Heart left ventricle (tissue), 16 donors: ENCODE data around the gene ZNF362. TPM values are rescaled to one million over a fixed set of nuclear protein-coding genes. Genes with fewer than 3 reads are reported as not detected.
A peak's percentile ranks its signal among the peaks of the same experiment; 100 is the strongest.

ENCODE experiments used
- ATAC-seq, 4 donors: fragments of 200-7000 bp; cut with Tn5 transposase; one replicate each; pipeline ENCODE4 v1.9.1; 2020 to 2022; ENCODE audit warnings: moderate library complexity in 4 of 4, mild to moderate bottlenecking in 3 of 4, moderate number of reproducible peaks in 1 of 4
- DNase-seq, 5 donors: peaks; one replicate each; pipeline ENCODE4 v3.0.0-alpha.2; 2020
- H3K27ac ChIP-seq, 12 donors: fragments of 200-600 bp; sonication (generic) in 4 of 12; one replicate each; pipeline versions ENCODE4 v1.5.0 to v1.8.0; 2016 to 2022; ENCODE audit warnings: mild to moderate bottlenecking in 2 of 12
- H3K27me3 ChIP-seq, 9 donors: fragments of 200-600 bp; sonication (generic) in 2 of 9; one replicate each; pipeline versions ENCODE4 v1.5.1 to v1.8.0; 2016 to 2022; ENCODE audit warnings: mild to moderate bottlenecking in 3 of 9
- H3K36me3 ChIP-seq, 9 donors: fragments of 200-600 bp; sonication (generic) in 2 of 9; one replicate each; pipeline versions ENCODE4 v1.5.0 to v1.8.0; 2018 to 2022; ENCODE audit warnings: mild to moderate bottlenecking in 2 of 9
- H3K4me1 ChIP-seq, 12 donors: fragments of 200-600 bp; sonication (generic) in 4 of 12; one replicate each; pipeline versions ENCODE4 v1.5.0 to v1.8.0; 2016 to 2022; ENCODE audit warnings: mild to moderate bottlenecking in 3 of 12
- H3K4me3 ChIP-seq, 12 donors: fragments of 200-600 bp; sonication (generic) in 4 of 12; one replicate each; pipeline versions ENCODE4 v1.5.0 to v1.8.0; 2017 to 2022; ENCODE audit warnings: mild to moderate bottlenecking in 9 of 12, moderate library complexity in 4 of 12
- H3K9me3 ChIP-seq, 12 donors: fragments of 200-600 bp; sonication (generic) in 4 of 12; one replicate each; pipeline versions ENCODE4 v1.5.0 to v1.8.0; 2016 to 2022; ENCODE audit warnings: mild to moderate bottlenecking in 1 of 12
- POLR2A ChIP-seq, 2 donors: fragments of 450-650 bp; IDR thresholded peaks; one replicate each; pipeline ENCODE4 v1.6.1; 2017; ENCODE audit warnings: antibody characterized with exemption in 2 of 2, mild to moderate bottlenecking in 2 of 2, moderate library complexity in 2 of 2
- WGBS, 4 donors: extraction: QIAGEN DNeasy Blood & Tissue Kit in 2 of 4; methylation state at CpG; one replicate each; pipeline versions ENCODE4 v1.1.5 to v1.1.7; 2013 to 2018; 5-methylcytosine and 5-hydroxymethylcytosine counted together
- intact Hi-C, 10 donors: fragments of 100-400 bp; cut with DNase I; formaldehyde crosslinking; loops; one replicate each; pipeline versions ENCODE4 v1.11.1 to v1.14.2; 2022
- polyA plus RNA-seq, 2 donors: library from polyadenylated mRNA; stranded (reverse); fragments of 200-250 nt; gene quantifications; one replicate each; pipeline ENCODE4 v1.2.3, GENCODE V29; 2013
- total RNA-seq, 9 donors: library from RNA; depleted of rRNA in 2 of 9; stranded (reverse); fragments of >200 nt in 2 of 9; fragmentation: NEBNext Ultra II Directional in 3 of 9; extraction: Animal tissue kit (Norgen Biotek cat#: 25700) in 3 of 9; gene quantifications; one replicate each; pipeline versions ENCODE4 v1.1.0 to v1.2.4, GENCODE V29; 2016 to 2023
- TF ChIP-seq, protein P1 (sequence below), 12 donors: fragments of 200-600 bp; sonication (generic) in 4 of 12; IDR thresholded peaks; one replicate each; pipeline versions ENCODE4 v1.5.0 to v1.8.0; 2018 to 2022; ENCODE audit warnings: antibody characterized with exemption in 12 of 12, mild to moderate bottlenecking in 5 of 12
- donor health status: ischemic (EF 13 %, LVEDD 7.1; RV severe dilation, severe dysfunction).
- donor health status: healthy with polysubstance abuse.
- donor health status: DM: no; HTN: yes; CAD: no.
- donor health status: DM: no; HTN: no; CAD: no.
- donor health status: ischemic (EF 25% LVEDD 6.9; RV normal size, moderate dysfunction).
- donor health status: ischemic (EF 25% LVEDD 5.7; RV mildly dilated, moderate dysfunction).
- donor health status: healthy.
- donor health status: DM: yes; HTN: yes; CAD: no.
- donor health status: ischemic (EF 35%, LVEDD 5.7; RV mildly dilated, moderate dysfunction).
- donor health status: nonischemic (EF 11% LVEDD 7.7; RV severe dilation, severe dysfunction).
- donor health status: DM: yes; HTN: yes; CAD: no.
- donor health status: PGD.
- donor health status: ischemic (EF 29% LVEDD 5.4; RV normal size, mild dysfunction).
- donor health status: nonischemic (EF 23%, LVEDD 6.1; RV moderate dilation, normal function).

The ZNF362 gene
- total and polyA plus RNA-seq, 11 donors: 11.1 to 39.7 (median 32.5) TPM

DNA sequence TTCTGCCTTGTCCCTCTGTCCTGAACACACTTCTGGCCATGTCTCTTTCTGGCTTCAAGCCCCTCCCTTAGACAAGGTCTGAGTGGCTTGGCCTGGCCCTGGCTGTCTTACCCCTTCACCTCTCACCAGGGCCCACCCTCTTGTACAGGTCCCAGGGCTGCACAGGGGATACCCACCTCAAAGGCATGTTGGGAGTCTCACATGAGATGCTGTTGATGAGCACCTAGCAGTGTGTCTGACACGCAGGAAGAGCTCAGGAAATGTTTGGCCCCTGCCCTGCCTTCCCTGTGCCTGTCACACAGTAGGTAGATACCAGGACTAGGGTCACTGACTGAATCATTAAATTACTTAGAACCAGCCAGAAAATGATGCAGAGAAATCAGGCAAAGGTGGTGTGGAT is 16.6 kb downstream of the ZNF362 start:
- TF ChIP-seq POLR2A (IDR thresholded peaks at IDR 0.05): no peak
- TF ChIP-seq, protein P1, sequence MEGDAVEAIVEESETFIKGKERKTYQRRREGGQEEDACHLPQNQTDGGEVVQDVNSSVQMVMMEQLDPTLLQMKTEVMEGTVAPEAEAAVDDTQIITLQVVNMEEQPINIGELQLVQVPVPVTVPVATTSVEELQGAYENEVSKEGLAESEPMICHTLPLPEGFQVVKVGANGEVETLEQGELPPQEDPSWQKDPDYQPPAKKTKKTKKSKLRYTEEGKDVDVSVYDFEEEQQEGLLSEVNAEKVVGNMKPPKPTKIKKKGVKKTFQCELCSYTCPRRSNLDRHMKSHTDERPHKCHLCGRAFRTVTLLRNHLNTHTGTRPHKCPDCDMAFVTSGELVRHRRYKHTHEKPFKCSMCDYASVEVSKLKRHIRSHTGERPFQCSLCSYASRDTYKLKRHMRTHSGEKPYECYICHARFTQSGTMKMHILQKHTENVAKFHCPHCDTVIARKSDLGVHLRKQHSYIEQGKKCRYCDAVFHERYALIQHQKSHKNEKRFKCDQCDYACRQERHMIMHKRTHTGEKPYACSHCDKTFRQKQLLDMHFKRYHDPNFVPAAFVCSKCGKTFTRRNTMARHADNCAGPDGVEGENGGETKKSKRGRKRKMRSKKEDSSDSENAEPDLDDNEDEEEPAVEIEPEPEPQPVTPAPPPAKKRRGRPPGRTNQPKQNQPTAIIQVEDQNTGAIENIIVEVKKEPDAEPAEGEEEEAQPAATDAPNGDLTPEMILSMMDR (IDR thresholded peaks at IDR 0.05): no peak
- DNase-seq: no peak
- H3K27me3 ChIP-seq: no peaks in the 10 kb centered on the region
- no peak for ATAC-seq
- peak overlapping the region in 1 of 12 donors; percentile 46 for H3K27ac ChIP-seq
- peaks cover 0 to 59% (median 36%) of the 10 kb centered on the region in 12 donors for H3K4me1 ChIP-seq
- no peak overlapping the region for H3K4me3 ChIP-seq
- intact Hi-C loops: no loop called here
- H3K36me3 ChIP-seq: peaks cover 0 to 50% (median 25%) of the 10 kb centered on the region in 9 donors
- WGBS, 4 donors: 76 to 88% (median 80%) methylated on average over 1 of the region's 1 CpG
- H3K9me3 ChIP-seq: no peaks in the 10 kb centered on the region

DNA sequence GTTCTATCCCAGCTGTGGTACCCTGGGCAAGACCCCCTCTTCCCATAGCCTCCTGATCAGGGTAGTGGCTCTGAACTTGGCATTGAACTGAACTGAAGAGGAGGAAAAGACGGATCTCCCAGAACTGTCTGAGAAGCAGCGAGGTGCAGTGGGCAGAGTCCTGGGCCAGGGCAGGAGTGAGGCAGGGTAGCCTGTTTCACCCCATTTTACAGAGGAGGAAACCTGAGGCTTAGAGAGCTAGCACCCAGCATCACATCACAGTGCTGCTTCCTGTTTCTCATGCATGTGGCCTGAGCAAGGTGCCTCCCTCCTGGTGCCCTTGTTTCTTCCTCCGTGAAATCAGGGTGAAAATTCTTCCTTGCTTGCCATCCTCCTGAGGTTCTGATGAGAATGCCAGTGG is 17.1 kb downstream of the ZNF362 start:
- WGBS, 4 donors: 80 to 93% (median 90%) methylated on average over 3 of the region's 3 CpGs
- no peaks in the 10 kb centered on the region for H3K27me3 ChIP-seq
- H3K4me1 ChIP-seq: peaks cover 0 to 54% (median 33%) of the 10 kb centered on the region in 12 donors
- no peak for TF ChIP-seq POLR2A (IDR thresholded peaks at IDR 0.05)
- TF ChIP-seq, protein P1 (IDR thresholded peaks at IDR 0.05): no peak
- peaks cover 0 to 54% (median 30%) of the 10 kb centered on the region in 9 donors for H3K36me3 ChIP-seq
- no peak overlapping the region for H3K4me3 ChIP-seq
- DNase-seq: no peak
- no peak for ATAC-seq
- H3K9me3 ChIP-seq: no peaks in the 10 kb centered on the region
- intact Hi-C loops: no loop called here
- peak overlapping the region in 1 of 12 donors; percentile 46 for H3K27ac ChIP-seq

DNA sequence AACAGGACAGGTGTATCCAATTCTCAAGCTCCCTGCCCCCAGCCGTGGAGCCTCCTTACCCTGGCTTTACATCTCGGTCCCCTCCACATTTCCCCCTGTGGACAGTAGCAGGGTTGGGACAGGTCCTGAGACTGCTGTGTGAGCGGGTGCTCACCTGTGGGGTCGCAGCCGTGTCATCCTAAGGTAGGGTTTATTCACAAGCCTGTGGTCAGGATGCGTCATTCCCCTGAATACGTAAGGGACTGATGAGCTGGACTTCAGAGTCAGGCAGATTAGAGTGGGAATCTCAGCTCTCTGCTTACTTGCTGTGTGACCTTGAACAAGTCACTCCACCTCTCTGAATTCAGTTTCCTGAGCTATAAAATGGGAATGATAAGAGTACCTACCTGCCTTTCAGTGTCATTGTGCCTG is 17.7 kb downstream of the ZNF362 start:
- Histone ChIP-seq H3K36me3 (peaks cover 0 to 60% (median 35%) of the 10 kb centered on the region in 9 donors), H3K4me1 (peaks cover 0 to 49% (median 28%) of the 10 kb centered on the region in 12 donors)
- WGBS, 4 donors: 80 to 83% (median 82%) methylated on average over 7 of the region's 7 CpGs

DNA sequence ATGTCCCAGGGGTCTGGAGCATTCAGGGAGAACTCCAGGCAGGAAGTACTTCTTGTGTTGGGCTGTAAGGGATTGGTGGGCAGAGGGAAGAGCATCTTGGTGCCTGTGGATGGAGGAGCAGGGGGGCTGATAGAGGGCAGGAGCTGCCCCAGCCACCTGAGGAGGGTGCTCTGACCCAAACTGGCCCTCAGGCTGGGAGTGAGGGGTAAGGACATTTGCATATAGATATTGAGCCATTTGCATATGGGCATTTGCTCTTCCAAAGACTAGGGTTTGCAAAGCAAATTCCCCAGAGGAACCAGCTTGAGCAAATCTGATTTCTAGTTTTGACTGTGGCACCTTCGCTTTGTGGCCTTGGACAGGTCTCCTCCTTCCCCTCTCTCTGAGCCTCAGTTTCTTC is 18.2 kb downstream of the ZNF362 start:
- intact Hi-C loops: no loop called here
- no peak overlapping the region for H3K27ac ChIP-seq
- no peak for TF ChIP-seq POLR2A (IDR thresholded peaks at IDR 0.05)
- TF ChIP-seq, protein P1 (IDR thresholded peaks at IDR 0.05): no peak
- H3K27me3 ChIP-seq: no peaks in the 10 kb centered on the region
- peaks cover 0 to 60% (median 39%) of the 10 kb centered on the region in 9 donors for H3K36me3 ChIP-seq
- H3K9me3 ChIP-seq: no peaks in the 10 kb centered on the region
- no peak for DNase-seq
- H3K4me3 ChIP-seq: no peak overlapping the region
- peak in 1 of 4 donors; percentile 6 for ATAC-seq
- H3K4me1 ChIP-seq: peaks cover 0 to 44% (median 23%) of the 10 kb centered on the region in 12 donors
- WGBS, 4 donors: 89 to 95% (median 94%) methylated on average over 1 of the region's 1 CpG

More for the DNA sequence above, 17.7 kb downstream of the ZNF362 start:
- no peak overlapping the region for H3K4me3 ChIP-seq
- H3K9me3 ChIP-seq: no peaks in the 10 kb centered on the region
- TF ChIP-seq, protein P1 (IDR thresholded peaks at IDR 0.05): no peak
- TF ChIP-seq POLR2A (IDR thresholded peaks at IDR 0.05): no peak
- intact Hi-C loops: no loop called here
- no peak for DNase-seq
- H3K27ac ChIP-seq: peak overlapping the region in 1 of 12 donors; percentile 46
- H3K27me3 ChIP-seq: no peaks in the 10 kb centered on the region
- ATAC-seq: no peak
